UCSD-AML1 (cell line): ENCODE results near the gene LSM7.
A peak's percentile ranks its signal among the peaks of the same experiment; 100 is the strongest.
"Not testable (repeated sequence)": the region's sequence is repeated elsewhere in the genome, so short reads cannot be mapped to it uniquely, and the experiment has no call there.

Source experiments
- DNase-seq: peaks from one replicate; lab custom pipeline; 2025; ENCODE audit not compliant: unreplicated experiment; lab: John Stamatoyannopoulos, UW

The LSM7 gene

GRCh38 chr19:2281265-2282061 lies 46.9 kb downstream of the LSM7 start:
- not testable (repeated sequence) for DNase-seq

- no peak for DNase-seq
Measured at GRCh38 chr19:2280633-2281264, 47.6 kb downstream of the LSM7 start.

GRCh38 chr19:2278459-2279158 lies 49.8 kb downstream of the LSM7 start:
- no peak for DNase-seq

GRCh38 chr19:2277138-2277537 lies 51.2 kb downstream of the LSM7 start:
- no peak for DNase-seq

GRCh38 chr19:2276429-2276986 lies 51.9 kb downstream of the LSM7 start:
- DNase-seq: no peak

GRCh38 chr19:2275588-2276428 lies 52.6 kb downstream of the LSM7 start:
- DNase-seq: no peak

GRCh38 chr19:2274931-2275535 lies 53.4 kb downstream of the LSM7 start:
- peak; percentile 77 for DNase-seq

GRCh38 chr19:2274185-2274711 lies 54.1 kb downstream of the LSM7 start:
- no peak for DNase-seq

GRCh38 chr19:2273356-2274184 lies 54.8 kb downstream of the LSM7 start:
- DNase-seq: peak; percentile 89
